GM19193 (cell line): ENCODE results near the gene CES2.

Experiments used
- POLR2A ChIP-seq: IDR thresholded peaks from 4 replicates; pipeline ENCODE4 v1.6.1; 2011; ENCODE audit not compliant: insufficient read depth, insufficient read length; ENCODE audit errors: extremely low read depth

The CES2 gene

DNA sequence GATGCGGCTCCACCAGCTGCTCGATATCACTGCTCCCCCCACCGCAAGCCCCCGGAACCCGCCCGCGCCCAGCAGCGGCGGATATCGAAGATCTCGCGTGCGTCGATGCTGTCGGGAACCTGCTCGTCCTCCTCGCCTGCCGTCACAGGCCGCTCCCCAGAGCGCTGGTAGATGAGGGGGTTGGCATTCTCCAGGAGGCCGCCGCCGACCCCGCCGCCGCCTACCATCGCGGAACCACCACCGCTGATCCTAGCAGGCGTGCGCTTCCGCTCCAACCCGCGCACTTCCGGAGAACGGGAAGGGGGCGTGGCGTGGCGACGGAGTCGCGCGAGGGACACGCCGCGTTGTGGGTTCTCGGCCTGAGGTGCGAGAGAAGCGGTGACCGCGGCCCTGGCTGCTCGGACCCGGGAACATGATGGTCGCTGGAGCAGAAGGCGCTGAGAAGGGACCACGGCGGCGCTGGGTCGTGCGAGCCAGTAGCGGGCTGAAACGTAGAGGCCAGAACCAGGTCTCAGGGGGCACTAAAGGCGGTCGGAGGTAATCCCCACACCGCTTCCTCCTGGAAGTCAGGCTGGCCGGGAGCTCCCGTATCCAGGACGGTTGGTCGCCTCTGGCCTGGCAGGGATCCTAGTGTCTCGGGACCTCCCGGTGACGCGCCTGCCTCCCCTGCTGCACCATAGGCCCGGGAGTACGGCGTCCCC is 1.0 kb upstream of the CES2 start, which contains the start of gene CIAO2B:
TSS of gene CIAO2B (minus strand) at position 265 of the 701 bp plus-strand sequence. CDS start at position 227, 38 bp downstream.
- TF ChIP-seq POLR2A = peak; percentile 85

- TF ChIP-seq POLR2A = no peak
Observed at GRCh38 chr16:66936462-66936861, 1.1 kb downstream of the CES2 start.

- no peak for TF ChIP-seq POLR2A
Observed at GRCh38 chr16:66936889-66937554, 1.7 kb downstream of the CES2 start.

DNA sequence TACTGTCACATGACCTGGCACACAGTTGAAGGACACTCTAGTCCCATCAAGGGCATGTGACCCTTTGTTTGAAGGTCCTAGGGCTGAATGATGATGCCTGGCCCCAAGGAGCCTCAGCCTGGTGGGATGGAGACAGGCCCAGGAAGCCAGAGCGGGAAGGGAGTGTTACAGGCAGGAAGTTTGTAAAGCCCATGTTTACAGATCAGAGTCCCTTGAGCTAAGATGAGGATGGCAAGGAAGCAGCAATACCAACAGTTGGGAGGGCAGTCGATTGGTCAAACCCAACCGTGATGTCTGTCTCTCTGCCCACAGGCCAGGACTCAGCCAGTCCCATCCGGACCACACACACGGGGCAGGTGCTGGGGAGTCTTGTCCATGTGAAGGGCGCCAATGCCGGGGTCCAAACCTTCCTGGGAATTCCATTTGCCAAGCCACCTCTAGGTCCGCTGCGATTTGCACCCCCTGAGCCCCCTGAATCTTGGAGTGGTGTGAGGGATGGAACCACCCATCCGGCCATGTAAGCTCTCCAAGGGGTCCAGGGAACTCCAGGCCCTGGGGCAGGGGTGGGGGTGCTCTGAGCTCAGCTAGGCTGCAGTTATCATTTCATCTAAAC is 2.5 kb downstream of the CES2 start:
- no peak for TF ChIP-seq POLR2A

- no peak for TF ChIP-seq POLR2A
Observed at GRCh38 chr16:66939366-66939765, 4.0 kb downstream of the CES2 start.

GRCh38 chr16:66940236-66940635 is 4.9 kb downstream of the CES2 start:
- TF ChIP-seq POLR2A = no peak

DNA sequence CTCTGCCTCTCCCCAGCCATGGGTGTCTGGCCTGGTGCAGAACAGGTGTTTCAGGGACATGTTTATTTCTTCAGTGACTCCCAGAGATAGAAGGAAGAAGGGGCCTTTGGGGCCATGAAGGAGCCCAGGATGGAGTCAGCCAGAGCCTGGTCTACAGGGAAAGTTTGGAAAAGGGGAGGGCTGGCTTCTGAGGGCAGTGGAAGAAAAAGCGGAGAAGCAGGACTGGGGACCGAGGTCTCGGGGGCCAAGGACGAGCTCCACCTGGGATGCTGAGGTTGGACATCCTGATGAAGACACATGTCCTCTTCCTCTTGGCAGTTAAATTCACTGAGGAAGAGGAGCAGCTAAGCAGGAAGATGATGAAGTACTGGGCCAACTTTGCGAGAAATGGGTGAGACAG is 7.7 kb downstream of the CES2 start:
- no peak for TF ChIP-seq POLR2A

GRCh38 chr16:66943426-66944053 is 8.2 kb downstream of the CES2 start:
- TF ChIP-seq POLR2A = no peak

DNA sequence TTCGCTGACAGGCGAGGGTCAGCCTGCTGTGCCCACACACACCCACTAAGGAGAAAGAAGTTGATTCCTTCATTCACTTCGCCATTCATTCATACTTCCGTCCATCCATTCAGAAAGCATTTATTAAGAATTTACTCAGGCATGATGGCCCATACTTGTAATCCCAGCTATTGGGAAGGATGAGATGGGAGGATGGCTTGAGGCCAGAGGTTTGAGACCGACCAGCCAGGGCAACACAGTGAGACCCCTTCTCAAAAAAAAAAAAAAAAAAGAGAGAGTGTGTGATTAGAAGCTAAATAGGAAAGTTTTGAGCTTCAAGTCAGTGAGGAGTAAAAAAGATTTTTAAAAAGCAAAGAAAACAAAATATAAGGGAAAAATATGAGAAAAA is 8.7 kb downstream of the CES2 start:
- no peak for TF ChIP-seq POLR2A

- TF ChIP-seq POLR2A = no peak
Observed at GRCh38 chr16:66945939-66946338, 10.6 kb downstream of the CES2 start.

GRCh38 chr16:66946541-66946940 is 11.2 kb downstream of the CES2 start:
- no peak for TF ChIP-seq POLR2A

DNA sequence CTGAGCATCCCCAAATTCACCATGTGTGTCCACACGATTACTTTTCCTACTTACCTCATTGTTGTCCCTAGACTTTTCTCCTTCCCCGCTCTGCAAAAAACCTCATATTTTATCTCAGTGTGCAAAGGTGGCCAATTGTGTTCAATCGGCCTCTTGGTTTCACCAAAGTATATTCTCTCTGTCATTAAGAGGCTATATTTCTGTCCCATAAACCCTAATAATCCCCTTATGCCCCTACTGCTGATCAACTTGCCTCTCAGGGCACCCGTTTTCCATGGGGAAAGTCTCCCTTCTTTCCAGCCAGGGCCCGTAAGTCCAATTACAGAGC is 11.6 kb downstream of the CES2 start:
- TF ChIP-seq POLR2A = no peak

DNA sequence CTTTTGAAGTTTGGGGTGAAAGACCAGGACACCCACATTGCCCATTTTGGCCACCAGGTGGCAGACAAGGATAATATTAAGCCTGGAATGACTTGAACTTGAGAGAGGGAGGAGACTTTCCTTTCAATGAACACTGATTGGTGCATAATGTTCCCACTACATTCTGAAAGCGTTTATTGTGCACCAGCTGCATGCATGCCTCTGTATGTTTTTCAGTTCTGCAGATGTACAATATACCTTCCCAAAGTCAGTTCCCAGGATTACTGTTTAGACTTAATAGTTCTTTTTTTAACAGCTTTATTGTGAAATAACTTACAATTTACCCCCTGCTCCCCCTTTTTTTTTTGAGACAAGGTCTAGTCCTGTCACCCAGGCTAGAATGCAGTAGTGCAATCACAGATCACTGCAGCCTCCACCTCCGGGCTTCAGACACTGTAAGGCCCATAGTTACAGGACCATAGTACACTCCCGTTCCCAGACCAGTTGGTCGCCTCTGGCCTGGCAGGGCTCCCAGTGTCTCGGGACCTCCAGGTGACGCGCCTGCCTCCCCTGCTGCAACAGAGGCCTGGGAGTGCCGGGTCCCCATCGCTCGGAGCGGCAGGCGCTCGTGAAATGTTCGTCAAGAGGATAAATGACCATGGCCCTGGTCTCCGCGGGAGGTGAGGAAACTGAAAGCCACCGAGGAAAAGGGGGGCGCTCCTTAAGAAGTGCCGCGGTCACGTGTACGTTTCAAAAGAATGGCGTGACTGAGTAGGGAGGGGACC is 12.2 kb downstream of the CES2 start:
- no peak for TF ChIP-seq POLR2A

- TF ChIP-seq POLR2A = no peak
Observed at GRCh38 chr16:66948134-66948836, 13.0 kb downstream of the CES2 start.
